AG09309 (cell line): Measurements from ENCODE around the gene DAPK1.

ENCODE experiments used
- DNase-seq: peaks from one replicate; pipeline ENCODE4 v3.0.0-alpha.2; 2010; ENCODE audit warnings: low read depth
- H3K4me3 ChIP-seq: 2 replicates; pipeline ENCODE4 v1.5.1; 2011; ENCODE audit warnings: mild to moderate bottlenecking, low read depth, low read length, moderate library complexity; ENCODE audit not compliant: control insufficient read depth
- TF ChIP-seq, protein P1 (sequence below): IDR thresholded peaks from 2 replicates; pipeline ENCODE4 v1.5.1; 2011; ENCODE audit warnings: mild to moderate bottlenecking, low read depth, low read length, inconsistent platforms; ENCODE audit not compliant: insufficient read depth, control insufficient read depth; ENCODE audit errors: missing control alignments

Gene DAPK1

DNA sequence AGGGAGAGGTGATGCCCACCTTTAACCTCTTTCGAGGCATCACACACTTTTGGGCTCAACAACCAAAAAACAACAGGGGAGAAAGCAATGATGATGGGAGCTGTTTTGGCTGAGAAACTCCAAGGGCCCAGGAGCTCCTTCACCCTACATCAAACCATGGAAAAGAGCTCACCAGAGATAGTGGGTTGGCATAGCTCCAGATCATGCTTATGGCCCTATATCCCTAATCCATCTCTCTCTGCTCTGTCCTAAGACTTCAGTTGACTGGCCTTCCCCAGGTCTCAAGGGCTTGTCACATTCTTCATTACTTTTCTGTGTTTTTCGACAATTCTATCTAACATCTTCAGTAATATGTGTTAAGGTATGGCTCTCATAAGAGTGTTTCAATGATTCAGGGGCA, 222.5 kb downstream of the DAPK1 start:
- no peak for DNase-seq
- H3K4me3 ChIP-seq: no peak overlapping the region
- TF ChIP-seq, protein P1, sequence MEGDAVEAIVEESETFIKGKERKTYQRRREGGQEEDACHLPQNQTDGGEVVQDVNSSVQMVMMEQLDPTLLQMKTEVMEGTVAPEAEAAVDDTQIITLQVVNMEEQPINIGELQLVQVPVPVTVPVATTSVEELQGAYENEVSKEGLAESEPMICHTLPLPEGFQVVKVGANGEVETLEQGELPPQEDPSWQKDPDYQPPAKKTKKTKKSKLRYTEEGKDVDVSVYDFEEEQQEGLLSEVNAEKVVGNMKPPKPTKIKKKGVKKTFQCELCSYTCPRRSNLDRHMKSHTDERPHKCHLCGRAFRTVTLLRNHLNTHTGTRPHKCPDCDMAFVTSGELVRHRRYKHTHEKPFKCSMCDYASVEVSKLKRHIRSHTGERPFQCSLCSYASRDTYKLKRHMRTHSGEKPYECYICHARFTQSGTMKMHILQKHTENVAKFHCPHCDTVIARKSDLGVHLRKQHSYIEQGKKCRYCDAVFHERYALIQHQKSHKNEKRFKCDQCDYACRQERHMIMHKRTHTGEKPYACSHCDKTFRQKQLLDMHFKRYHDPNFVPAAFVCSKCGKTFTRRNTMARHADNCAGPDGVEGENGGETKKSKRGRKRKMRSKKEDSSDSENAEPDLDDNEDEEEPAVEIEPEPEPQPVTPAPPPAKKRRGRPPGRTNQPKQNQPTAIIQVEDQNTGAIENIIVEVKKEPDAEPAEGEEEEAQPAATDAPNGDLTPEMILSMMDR: no peak

DNA sequence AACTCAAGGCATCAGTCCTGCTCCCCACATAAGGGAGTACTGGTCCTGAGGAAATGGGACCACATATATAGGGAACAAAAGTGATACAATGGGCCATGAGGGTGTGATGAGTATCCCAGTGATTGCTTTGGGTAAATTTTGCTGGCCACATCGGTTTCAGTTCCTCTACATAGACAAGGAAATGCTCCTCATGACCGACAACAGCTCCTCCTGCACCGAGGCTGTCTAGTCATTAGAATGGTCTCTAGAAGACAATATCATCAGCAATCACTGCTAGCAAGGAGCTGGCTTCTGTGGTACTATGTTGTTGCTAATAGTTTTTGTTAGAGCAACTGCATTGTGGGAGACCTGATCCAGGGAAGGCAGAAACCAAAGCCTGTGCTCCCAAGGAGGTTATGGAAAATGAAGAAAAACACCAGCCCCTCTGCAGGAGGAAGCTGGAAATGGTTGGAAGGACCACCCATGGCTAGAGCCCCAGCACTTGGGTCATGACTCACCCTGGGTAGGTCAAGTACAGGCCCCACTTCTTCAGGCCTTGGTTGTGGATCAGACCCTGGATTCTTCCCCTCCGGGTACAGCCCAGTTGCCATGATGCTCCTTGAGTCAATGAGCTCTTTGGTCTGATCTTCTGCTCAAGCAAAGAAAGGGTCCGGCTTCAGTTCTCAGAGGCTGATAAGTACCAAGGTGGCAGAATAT, 224.9 kb downstream of the DAPK1 start:
- no peak for DNase-seq
- no peak overlapping the region for H3K4me3 ChIP-seq
- TF ChIP-seq, protein P1: no peak

DNA sequence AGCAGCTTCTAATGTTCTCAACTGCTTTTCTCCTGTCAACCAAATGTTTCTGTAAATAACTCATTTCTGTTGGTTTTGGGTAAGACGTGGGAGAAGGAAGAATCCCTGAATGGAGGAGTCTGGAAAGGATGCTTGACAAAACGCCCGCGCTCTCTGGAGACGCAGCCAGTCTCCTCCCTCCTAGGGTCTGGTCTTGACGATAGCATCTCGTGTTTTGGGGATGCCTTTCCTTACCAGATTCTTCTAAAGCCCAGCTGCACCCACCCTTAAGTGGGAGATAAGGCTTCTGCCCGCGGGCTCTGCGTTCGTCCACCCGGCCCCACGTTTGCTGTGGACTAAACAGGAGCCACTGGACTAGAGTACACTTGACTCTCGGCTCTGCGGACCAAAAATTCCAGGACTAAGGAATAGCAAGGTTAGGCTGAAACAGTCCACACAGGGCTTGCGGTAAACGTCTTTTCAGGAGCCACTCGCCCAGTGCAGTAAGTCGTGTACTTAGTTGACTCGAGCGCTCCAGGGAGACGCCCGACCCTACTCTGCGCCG, 227.8 kb downstream of the DAPK1 start:
- TF ChIP-seq, protein P1: no peak
- DNase-seq: no peak
- H3K4me3 ChIP-seq: peak overlapping the region; percentile 63

DNA sequence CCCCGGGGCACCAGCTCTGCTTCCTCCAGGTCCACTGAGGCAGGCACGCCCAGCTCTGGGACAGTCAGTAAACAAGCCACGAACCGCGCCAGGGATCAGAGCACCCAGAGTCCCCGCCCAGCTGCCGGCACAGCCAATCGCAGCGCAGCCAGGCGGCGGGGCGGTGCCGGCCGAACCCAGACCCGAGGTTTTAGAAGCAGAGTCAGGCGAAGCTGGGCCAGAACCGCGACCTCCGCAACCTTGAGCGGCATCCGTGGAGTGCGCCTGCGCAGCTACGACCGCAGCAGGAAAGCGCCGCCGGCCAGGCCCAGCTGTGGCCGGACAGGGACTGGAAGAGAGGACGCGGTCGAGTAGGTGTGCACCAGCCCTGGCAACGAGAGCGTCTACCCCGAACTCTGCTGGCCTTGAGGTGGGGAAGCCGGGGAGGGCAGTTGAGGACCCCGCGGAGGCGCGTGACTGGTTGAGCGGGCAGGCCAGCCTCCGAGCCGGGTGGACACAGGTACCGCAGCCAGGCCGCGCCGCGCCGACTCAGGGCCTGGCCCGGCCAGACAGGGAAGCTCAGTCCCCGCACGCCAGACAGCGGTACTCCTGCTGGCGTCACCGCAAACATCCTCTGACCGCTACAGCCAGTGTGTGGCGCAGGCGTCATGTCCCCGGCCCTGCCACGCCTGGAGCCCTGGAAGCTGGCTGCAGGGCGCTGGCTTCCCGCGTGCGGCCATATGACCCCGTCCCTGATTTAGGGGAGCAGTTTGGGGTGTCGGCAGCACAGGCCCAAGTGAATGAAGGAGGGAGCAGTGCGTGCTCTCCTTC, 228.4 kb downstream of the DAPK1 start, which contains the start of gene CTSL:
TSS of gene CTSL (plus strand) at position 220 of the 810 bp plus-strand sequence. CDS start 1,485 bp downstream, outside the sequence.
- TF ChIP-seq, protein P1: peak; percentile 22
- no peak for DNase-seq
- H3K4me3 ChIP-seq: peak within 1 kb of the TSS; percentile 63

DNA sequence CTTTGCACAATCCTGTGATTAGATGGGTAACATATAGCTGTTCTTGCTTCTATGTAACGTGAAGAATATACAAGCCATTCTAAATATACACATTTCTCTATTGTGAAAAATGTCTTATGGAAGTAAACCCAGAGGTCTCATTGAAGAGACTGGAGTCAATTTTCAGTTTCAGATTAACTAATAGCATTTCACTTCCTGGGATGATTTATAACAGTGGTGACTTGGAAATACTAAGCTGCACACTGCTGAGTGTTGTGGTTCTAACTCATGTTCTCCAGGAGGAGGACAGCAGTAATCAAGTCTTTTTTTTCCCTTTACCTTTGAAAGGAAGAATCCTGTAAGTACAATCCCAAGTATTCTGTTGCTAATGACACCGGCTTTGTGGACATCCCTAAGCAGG, 231.6 kb downstream of the DAPK1 start:
- no peak overlapping the region for H3K4me3 ChIP-seq
- DNase-seq: no peak
- TF ChIP-seq, protein P1: no peak

DNA sequence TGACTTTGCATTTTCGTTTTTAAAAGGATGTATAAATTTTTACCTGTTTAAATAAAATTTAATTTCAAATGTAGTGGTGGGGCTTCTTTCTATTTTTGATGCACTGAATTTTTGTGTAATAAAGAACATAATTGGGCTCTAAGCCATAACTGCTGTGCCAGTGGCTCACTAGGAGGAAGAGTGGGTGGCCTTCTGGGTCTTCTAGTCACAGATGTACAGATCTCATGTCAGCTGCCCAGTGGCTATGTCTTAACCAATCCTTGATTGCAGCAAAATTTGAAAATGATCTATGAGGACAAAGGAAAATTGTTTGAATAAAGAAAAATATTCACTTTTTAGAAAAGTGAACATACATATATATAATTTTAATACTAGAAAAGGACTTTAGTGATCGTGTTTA, 233.7 kb downstream of the DAPK1 start:
- H3K4me3 ChIP-seq: no peak overlapping the region
- DNase-seq: no peak
- TF ChIP-seq, protein P1: no peak
